ENCODE data around the gene FOXI3.
A peak's percentile ranks its signal among the peaks of the same experiment; 100 is the strongest.

FOXI3 gene
- long read RNA-seq, donor 1: 0 reads
- long read RNA-seq, donor 2: 0 reads
- long read RNA-seq, donor 3: 0 reads
- long read RNA-seq, donor 4: 0 reads
- long read RNA-seq, donor 5, partial matches to known transcripts: 0 of 1 reads
- long read RNA-seq, donor 5, other reads (novel, unspliced or antisense): 0 of 1 reads
- long read RNA-seq, donor 6: 0 reads
- long read RNA-seq, donor 7: 0 reads
- long read RNA-seq, donor 8: 0 reads

- DNase-seq: peak; percentile 41
Observed at GRCh38 chr2:88452565-88452905, at the start of gene FOXI3. Gene FOXI3 (minus strand): TSS chr2:88452693. CDS start chr2:88452535, 158 bp downstream.

GRCh38 chr2:88500691-88501090, 48.2 kb upstream of the FOXI3 start:
- DNase-seq: no peak

GRCh38 chr2:88499204-88499603, 46.7 kb upstream of the FOXI3 start:
- no peak for DNase-seq

GRCh38 chr2:88493481-88493880, 41.0 kb upstream of the FOXI3 start:
- DNase-seq: no peak

- DNase-seq: no peak
Observed at GRCh38 chr2:88492002-88492401, 39.5 kb upstream of the FOXI3 start.

- no peak for DNase-seq
Observed at GRCh38 chr2:88489181-88489580, 36.7 kb upstream of the FOXI3 start.

GRCh38 chr2:88483200-88483599, 30.7 kb upstream of the FOXI3 start:
- no peak for DNase-seq

GRCh38 chr2:88481691-88482336, 29.3 kb upstream of the FOXI3 start:
- no peak for DNase-seq

GRCh38 chr2:88472811-88473210, 20.3 kb upstream of the FOXI3 start:
- DNase-seq: no peak

- no peak for DNase-seq
Observed at GRCh38 chr2:88471083-88471942, 18.8 kb upstream of the FOXI3 start.

GRCh38 chr2:88469202-88470114, 17.0 kb upstream of the FOXI3 start:
- no peak for DNase-seq

- no peak for DNase-seq
Observed at GRCh38 chr2:88464153-88464552, 11.7 kb upstream of the FOXI3 start.

GRCh38 chr2:88458633-88459032, 6.1 kb upstream of the FOXI3 start:
- DNase-seq: no peak

GRCh38 chr2:88452980-88453582, 588 bp upstream of the FOXI3 start:
- peak; percentile 71 for DNase-seq

- peak; percentile 62 for DNase-seq
Observed at GRCh38 chr2:88451811-88452564, 505 bp downstream of the FOXI3 start.

- DNase-seq: peak; percentile 24
Observed at GRCh38 chr2:88450925-88451810, 1.3 kb downstream of the FOXI3 start.

- no peak for DNase-seq
Observed at GRCh38 chr2:88450186-88450585, 2.3 kb downstream of the FOXI3 start.

- no peak for DNase-seq
Observed at GRCh38 chr2:88448248-88448647, 4.2 kb downstream of the FOXI3 start.

- DNase-seq: no peak
Observed at GRCh38 chr2:88443353-88443938, 9.0 kb downstream of the FOXI3 start.

- DNase-seq: no peak
Observed at GRCh38 chr2:88442473-88442872, 10.0 kb downstream of the FOXI3 start.

Data from right kidney (tissue), 9 donors.